Measurements from ENCODE around the gene UBE2QL1.

UBE2QL1 gene

GRCh38 chr5:6480133-6481051, 31.7 kb downstream of the UBE2QL1 start:
- no peak for DNase-seq

- DNase-seq, result no peak
These were observed 34.1 kb downstream of the UBE2QL1 start for GRCh38 chr5:6482735-6483134.

GRCh38 chr5:6483880-6484382, 35.3 kb downstream of the UBE2QL1 start:
- no peak for DNase-seq

- no peak for DNase-seq
These were observed 35.8 kb downstream of the UBE2QL1 start for GRCh38 chr5:6484446-6484845.

GRCh38 chr5:6484899-6485298, 36.2 kb downstream of the UBE2QL1 start:
- DNase-seq, result no peak

- DNase-seq, result no peak
These were observed 36.8 kb downstream of the UBE2QL1 start for GRCh38 chr5:6485441-6485840.

GRCh38 chr5:6486074-6486473, 37.4 kb downstream of the UBE2QL1 start:
- no peak for DNase-seq

- DNase-seq, result no peak
These were observed 38.4 kb downstream of the UBE2QL1 start for GRCh38 chr5:6487081-6487480.

GRCh38 chr5:6488021-6488420, 39.4 kb downstream of the UBE2QL1 start:
- no peak for DNase-seq

GRCh38 chr5:6489643-6490185, 41.1 kb downstream of the UBE2QL1 start:
- DNase-seq, result no peak

GRCh38 chr5:6490246-6490645, 41.6 kb downstream of the UBE2QL1 start:
- no peak for DNase-seq

- no peak for DNase-seq
These were observed 42.0 kb downstream of the UBE2QL1 start for GRCh38 chr5:6490693-6491092.

GRCh38 chr5:6491196-6491918, 42.7 kb downstream of the UBE2QL1 start:
- no peak for DNase-seq

- no peak for DNase-seq
These were observed 43.2 kb downstream of the UBE2QL1 start for GRCh38 chr5:6491919-6492290.

GRCh38 chr5:6492934-6493333, 44.3 kb downstream of the UBE2QL1 start:
- DNase-seq, result no peak

GRCh38 chr5:6493681-6494454, 45.2 kb downstream of the UBE2QL1 start:
- no peak for DNase-seq

- DNase-seq, result no peak
These were observed 46.3 kb downstream of the UBE2QL1 start for GRCh38 chr5:6494939-6495338.

GRCh38 chr5:6495433-6496206, 47.0 kb downstream of the UBE2QL1 start:
- DNase-seq, result no peak

- no peak for DNase-seq
These were observed 47.5 kb downstream of the UBE2QL1 start for GRCh38 chr5:6496207-6496584.

- no peak for DNase-seq
These were observed 48.0 kb downstream of the UBE2QL1 start for GRCh38 chr5:6496636-6497035.

GRCh38 chr5:6497262-6497661, 48.6 kb downstream of the UBE2QL1 start:
- no peak for DNase-seq

- no peak for DNase-seq
These were observed 50.3 kb downstream of the UBE2QL1 start for GRCh38 chr5:6498968-6499367.
